Smooth muscle cell (in vitro differentiated cells): ENCODE data around the gene C1orf159. TPM values are rescaled to one million over a fixed set of nuclear protein-coding genes. Genes with fewer than 3 reads are reported as not detected.
"Not testable (repeated sequence)": the region's sequence is repeated elsewhere in the genome, so short reads cannot be mapped to it uniquely, and the experiment has no call there.

Source experiments
- DNase-seq: peaks from one replicate; lab custom pipeline; 2025; ENCODE audit not compliant: unreplicated experiment; lab: John Stamatoyannopoulos, UW
- H2AFZ ChIP-seq: fragments of 200-600 bp; sonication (generic); 2 replicates; pipeline ENCODE4 v1.6.0; 2016; ENCODE audit warnings: antibody characterized with exemption, low read depth, mild to moderate bottlenecking
- H3F3A ChIP-seq: fragments of 200-600 bp; sonication (generic); 2 replicates; pipeline ENCODE4 v1.6.0; 2017; ENCODE audit warnings: antibody characterized with exemption, low read depth
- H3K27ac ChIP-seq: fragments of 200-600 bp; sonication (generic); 2 replicates; pipeline ENCODE4 v1.5.1; 2016; ENCODE audit warnings: low read depth, mild to moderate bottlenecking
- H3K27me3 ChIP-seq: fragments of 200-600 bp; sonication (generic); 2 replicates; pipeline ENCODE4 v1.6.1; 2016; ENCODE audit warnings: low read depth, mild to moderate bottlenecking
- H3K36me3 ChIP-seq: fragments of 200-600 bp; sonication (generic); 2 replicates; pipeline ENCODE4 v1.5.1; 2016; ENCODE audit warnings: low read depth
- H3K4me1 ChIP-seq: fragments of 200-600 bp; sonication (generic); 2 replicates; pipeline ENCODE4 v1.5.1; 2016; ENCODE audit warnings: low read depth
- H3K4me2 ChIP-seq: fragments of 200-600 bp; sonication (generic); 2 replicates; pipeline ENCODE4 v1.6.0; 2016; ENCODE audit warnings: mild to moderate bottlenecking
- H3K4me3 ChIP-seq: fragments of 200-600 bp; sonication (generic); 2 replicates; pipeline ENCODE4 v1.5.1; 2016; ENCODE audit warnings: mild to moderate bottlenecking
- H3K79me2 ChIP-seq: fragments of 200-600 bp; sonication (generic); 2 replicates; pipeline ENCODE4 v1.6.0; 2016; ENCODE audit warnings: low read depth, mild to moderate bottlenecking
- H3K9ac ChIP-seq: fragments of 200-600 bp; sonication (generic); 2 replicates; pipeline ENCODE4 v1.6.0; 2016; ENCODE audit warnings: low read depth
- H3K9me3 ChIP-seq: fragments of 200-600 bp; sonication (generic); replicated peaks from 2 replicates; pipeline ENCODE4 v1.5.1; 2016; ENCODE audit warnings: low read depth
- H4K20me1 ChIP-seq: fragments of 200-600 bp; sonication (generic); 2 replicates; pipeline ENCODE4 v1.6.0; 2016; ENCODE audit warnings: low read depth
- WGBS: methylation state at CpG from one replicate; pipeline ENCODE4 v1.1.7; 2016; ENCODE audit warnings: low lambda C conversion rate; 5-methylcytosine and 5-hydroxymethylcytosine counted together
- polyA plus RNA-seq: library from polyadenylated mRNA; unstranded; fragments of >200 nt; fragmentation: Nextera tagmentation; extraction: Ambion mirVana; gene quantifications from 2 replicates; pipeline ENCODE4 v1.2.1, GENCODE V29; 2016
- total RNA-seq: library from RNA; depleted of rRNA; stranded (reverse); fragments of >200 nt; gene quantifications from 2 replicates; pipeline ENCODE4 v1.2.3, GENCODE V29; 2014
- TF ChIP-seq, protein P1 (sequence below): fragments of 200-600 bp; sonication (generic); IDR thresholded peaks from 2 replicates; pipeline ENCODE4 v1.5.1; 2017; ENCODE audit warnings: borderline replicate concordance, mild to moderate bottlenecking, antibody characterized with exemption; ENCODE audit not compliant: insufficient read depth, poor library complexity, severe bottlenecking

C1orf159 gene
- total and polyA plus RNA-seq, 2 experiments from 2014 or later: 20.2 to 24.5 TPM

DNA sequence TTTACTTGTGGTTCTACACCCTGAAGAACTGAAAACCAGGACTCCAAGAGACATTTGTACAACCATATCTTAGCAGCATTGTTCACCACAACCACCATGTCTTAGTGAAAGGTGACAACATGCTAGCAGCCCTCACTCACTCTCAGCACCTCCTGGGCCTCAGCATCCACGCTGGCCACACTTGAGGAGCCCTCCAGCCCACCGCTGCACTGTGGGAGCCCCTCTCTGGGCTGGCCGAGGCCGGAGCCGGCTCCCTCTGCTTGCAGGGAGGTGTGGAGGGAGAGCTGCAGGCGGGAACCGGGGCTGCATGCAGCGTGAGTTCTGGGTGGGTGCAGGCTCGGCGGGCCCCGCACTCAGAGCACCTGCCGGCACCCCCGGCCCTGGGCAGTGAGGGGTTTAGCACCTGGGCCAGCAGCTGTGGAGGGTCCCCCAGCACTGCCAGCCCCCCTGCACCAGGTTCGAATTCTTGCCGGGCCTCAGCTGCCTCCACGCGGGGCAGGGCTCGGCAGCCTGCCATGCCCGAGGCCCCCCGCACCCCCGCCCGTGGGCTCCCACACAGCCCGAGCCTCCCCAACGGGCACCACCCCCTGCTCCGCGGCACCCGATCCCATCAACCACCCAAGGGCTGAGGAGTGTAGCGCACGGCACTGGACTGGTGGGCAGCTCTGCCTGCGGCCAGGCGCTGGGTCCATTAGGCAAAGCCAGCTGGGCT is 9.2 kb downstream of the C1orf159 start:
- Histone ChIP-seq H3K9ac (no peak overlapping the region), H3K4me1 (no peaks in the 10 kb centered on the region), H4K20me1 (peaks cover 13% of the 10 kb centered on the region), H3K4me2 (no peak overlapping the region), H3K79me2 (peaks cover 15% of the 10 kb centered on the region), H3K9me3 (no peaks in the 10 kb centered on the region), H3K27me3 (no peaks in the 10 kb centered on the region), H3K27ac (no peak overlapping the region), H3K4me3 (no peak overlapping the region), H2AFZ (no peak overlapping the region), H3F3A (no peaks in the 10 kb centered on the region), H3K36me3 (no peaks in the 10 kb centered on the region)
- over 99% methylated on average over 18 of the region's 31 CpGs for WGBS
- TF ChIP-seq, protein P1, sequence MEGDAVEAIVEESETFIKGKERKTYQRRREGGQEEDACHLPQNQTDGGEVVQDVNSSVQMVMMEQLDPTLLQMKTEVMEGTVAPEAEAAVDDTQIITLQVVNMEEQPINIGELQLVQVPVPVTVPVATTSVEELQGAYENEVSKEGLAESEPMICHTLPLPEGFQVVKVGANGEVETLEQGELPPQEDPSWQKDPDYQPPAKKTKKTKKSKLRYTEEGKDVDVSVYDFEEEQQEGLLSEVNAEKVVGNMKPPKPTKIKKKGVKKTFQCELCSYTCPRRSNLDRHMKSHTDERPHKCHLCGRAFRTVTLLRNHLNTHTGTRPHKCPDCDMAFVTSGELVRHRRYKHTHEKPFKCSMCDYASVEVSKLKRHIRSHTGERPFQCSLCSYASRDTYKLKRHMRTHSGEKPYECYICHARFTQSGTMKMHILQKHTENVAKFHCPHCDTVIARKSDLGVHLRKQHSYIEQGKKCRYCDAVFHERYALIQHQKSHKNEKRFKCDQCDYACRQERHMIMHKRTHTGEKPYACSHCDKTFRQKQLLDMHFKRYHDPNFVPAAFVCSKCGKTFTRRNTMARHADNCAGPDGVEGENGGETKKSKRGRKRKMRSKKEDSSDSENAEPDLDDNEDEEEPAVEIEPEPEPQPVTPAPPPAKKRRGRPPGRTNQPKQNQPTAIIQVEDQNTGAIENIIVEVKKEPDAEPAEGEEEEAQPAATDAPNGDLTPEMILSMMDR: no peak
- DNase-seq: no peak

DNA sequence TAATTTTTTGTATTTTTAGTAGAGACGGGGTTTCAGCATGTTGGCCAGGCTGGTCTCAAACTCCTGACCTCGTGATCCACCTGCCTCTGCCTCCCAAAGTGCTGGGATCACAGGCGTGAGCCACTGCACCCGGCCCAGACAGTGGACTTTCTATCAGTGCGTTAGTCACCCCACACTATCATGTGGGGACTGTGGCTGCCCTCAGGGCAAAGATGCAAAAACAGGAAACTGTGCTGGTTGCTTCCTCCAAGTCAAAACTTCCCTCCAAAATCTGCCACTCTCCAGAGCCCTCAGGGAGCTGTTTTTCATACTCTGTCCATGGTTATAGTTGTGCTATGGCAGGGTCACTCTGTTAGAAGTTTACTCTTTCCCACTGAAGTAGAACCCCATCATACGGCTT is 11.7 kb downstream of the C1orf159 start:
- 92% methylated on average over 6 of the region's 6 CpGs for WGBS

DNA sequence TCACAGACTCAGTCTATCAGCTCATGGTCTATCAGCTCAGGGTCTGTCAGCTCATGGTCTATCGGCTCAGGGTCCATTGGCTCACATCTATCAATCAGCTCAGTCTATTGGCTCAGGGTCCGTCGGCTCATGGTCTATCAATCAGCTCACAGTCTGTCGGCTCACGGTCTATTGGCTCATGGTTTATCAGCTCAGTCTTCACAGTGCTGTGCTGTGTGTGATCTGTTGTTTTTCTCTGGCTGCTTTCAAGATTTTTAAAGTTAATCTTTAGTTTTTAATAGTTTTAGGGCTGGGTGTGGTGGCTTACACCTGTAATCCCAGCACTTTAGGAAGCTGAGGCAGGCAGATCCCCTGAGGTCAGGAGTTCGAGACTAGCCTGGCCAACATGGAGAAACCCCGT is 14.4 kb downstream of the C1orf159 start:
- H3K4me3 ChIP-seq: no peak overlapping the region
- no peaks in the 10 kb centered on the region for H3K27me3 ChIP-seq
- H3K4me2 ChIP-seq: no peak overlapping the region
- H3K9ac ChIP-seq: no peak overlapping the region
- TF ChIP-seq, protein P1: no peak
- no peak overlapping the region for H3K27ac ChIP-seq
- DNase-seq: no peak
- no peak overlapping the region for H2AFZ ChIP-seq
- no peaks in the 10 kb centered on the region for H3K4me1 ChIP-seq
- 96% methylated on average over 7 of the region's 7 CpGs for WGBS
- H3K79me2 ChIP-seq: peaks cover 5% of the 10 kb centered on the region
- H4K20me1 ChIP-seq: peaks cover 13% of the 10 kb centered on the region
- H3K9me3 ChIP-seq: no peaks in the 10 kb centered on the region
- no peaks in the 10 kb centered on the region for H3K36me3 ChIP-seq
- no peaks in the 10 kb centered on the region for H3F3A ChIP-seq

More for the DNA sequence above, 11.7 kb downstream of the C1orf159 start:
- not testable (repeated sequence) for H2AFZ ChIP-seq, H3K4me3 ChIP-seq, H3F3A ChIP-seq, H3K4me2 ChIP-seq, H3K4me1 ChIP-seq, H3K9me3 ChIP-seq, H3K79me2 ChIP-seq, H3K36me3 ChIP-seq, H3K27ac ChIP-seq, H3K9ac ChIP-seq, H3K27me3 ChIP-seq, DNase-seq
- peaks cover 13% of the 10 kb centered on the region for H4K20me1 ChIP-seq

DNA sequence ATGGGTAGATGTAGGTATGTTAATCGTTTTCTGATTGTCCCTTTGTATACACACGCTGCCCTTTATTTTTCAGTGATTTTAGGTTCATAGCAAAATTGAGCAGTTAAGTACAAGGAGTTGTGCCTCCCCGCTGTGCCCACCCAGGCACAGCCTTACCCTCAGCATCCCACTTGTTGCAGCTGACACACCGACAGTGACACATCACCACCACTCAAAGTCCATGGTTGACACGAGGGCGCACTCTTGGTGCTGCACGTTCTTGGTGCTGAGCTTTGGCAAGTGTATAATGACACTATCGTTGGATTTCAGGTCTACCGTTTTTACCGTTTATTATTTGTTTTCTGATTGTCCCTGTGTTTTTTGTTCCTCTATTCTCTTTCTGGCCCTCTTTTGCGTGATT is 15.6 kb downstream of the C1orf159 start:
- no peaks in the 10 kb centered on the region for H3K27me3 ChIP-seq
- H3K9ac ChIP-seq: no peak overlapping the region
- WGBS: 98% methylated on average over 11 of the region's 11 CpGs
- no peak overlapping the region for H3K4me3 ChIP-seq
- no peak overlapping the region for H2AFZ ChIP-seq
- H3K9me3 ChIP-seq: no peaks in the 10 kb centered on the region
- no peaks in the 10 kb centered on the region for H3F3A ChIP-seq
- H3K79me2 ChIP-seq: no peaks in the 10 kb centered on the region
- TF ChIP-seq, protein P1: no peak
- H3K27ac ChIP-seq: no peak overlapping the region
- DNase-seq: no peak
- no peak overlapping the region for H3K4me2 ChIP-seq
- no peaks in the 10 kb centered on the region for H3K36me3 ChIP-seq
- H3K4me1 ChIP-seq: no peaks in the 10 kb centered on the region
- peaks cover 13% of the 10 kb centered on the region for H4K20me1 ChIP-seq
